GM19452 (cell line): ENCODE results near the gene ARRB1.

Source experiments
- ATAC-seq: cut with Tn5 transposase; IDR thresholded peaks from one replicate; pipeline ENCODE4 v1.9.1; 2021; ENCODE audit not compliant: unreplicated experiment

Gene ARRB1

DNA sequence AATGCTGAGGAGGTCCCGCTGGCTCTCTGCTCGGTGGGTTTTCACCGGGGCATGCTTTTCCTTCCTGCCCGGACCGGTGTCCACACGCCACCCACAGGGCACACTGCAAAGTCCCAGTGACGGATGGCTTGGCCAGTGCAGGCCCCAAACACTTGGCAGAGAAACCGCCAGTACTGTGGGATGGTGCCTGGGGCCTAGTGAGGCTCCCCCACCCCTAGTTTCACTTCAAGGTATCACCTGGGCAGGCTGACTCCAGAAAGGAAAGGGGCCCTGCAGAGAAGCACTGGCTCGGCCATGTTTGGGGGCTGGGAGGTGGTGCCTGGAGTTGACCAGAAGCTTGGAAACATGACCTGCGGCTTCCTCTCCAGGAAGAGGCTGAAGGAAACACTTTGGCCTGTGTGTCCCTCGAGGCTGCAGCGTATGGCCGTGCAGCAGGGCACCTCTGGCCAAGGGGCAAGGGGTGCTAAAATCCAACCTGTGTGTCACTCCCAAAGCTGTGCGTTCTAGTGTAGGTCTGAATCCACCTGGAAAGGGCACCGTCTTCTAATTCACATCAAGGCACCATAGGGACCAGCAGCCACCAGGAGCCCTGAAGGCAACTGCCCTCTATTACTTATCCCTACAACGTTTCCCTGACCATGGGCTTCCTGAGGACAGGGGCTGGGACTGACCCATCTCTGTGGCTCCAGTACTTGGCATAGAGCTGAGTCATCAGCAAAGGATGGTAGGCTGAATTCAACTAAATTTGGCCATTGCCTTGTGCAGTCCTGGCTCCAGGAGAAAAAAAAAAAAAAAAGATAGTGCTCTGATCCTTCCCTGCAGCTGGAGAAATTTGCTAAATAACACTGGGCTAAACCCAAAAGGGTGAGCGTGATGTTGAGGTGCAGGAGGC lies 88.3 kb downstream of the ARRB1 start:
- no peak for ATAC-seq

DNA sequence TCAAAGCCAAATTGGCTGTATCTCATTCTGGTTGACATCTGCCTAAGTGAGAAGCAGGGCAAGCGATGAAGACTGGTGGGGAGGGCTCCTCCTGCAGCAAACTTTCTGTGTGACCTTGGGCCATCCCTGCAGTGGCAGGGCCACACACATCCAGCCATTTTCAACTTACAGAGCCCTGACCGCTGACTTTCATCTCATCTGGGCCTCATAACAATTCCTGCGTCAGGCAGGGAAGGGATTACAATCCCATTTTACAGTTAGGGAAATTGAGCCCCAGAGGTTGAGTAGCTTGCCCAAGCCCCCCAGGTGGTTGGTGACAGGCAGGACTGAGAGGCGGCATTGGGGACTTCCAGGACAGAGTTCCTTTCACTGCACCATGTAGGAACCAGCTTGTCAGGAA lies 89.0 kb downstream of the ARRB1 start:
- ATAC-seq, result no peak

DNA sequence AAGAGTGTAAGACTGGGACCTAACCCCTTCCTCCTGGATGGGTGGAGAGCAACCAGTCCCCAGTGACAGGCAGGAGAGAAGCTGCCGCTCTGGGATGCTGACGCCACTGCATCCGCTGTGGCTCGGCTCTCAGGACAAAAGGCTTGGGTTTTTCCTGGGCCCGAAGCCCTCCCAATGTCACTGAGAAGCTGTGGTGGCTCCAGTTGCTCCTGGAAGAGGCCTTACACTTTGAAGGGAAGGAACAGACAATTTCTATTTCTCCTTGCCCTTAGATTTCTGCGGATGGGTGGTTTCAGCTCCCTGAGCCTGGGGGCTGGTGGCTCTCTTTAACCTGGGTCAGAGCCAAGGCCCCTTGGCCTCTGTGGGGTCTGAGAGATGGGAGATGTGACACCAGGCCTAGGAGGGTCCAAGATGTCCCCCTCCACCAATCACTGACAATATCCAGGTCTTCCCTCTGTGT lies 89.5 kb downstream of the ARRB1 start:
- no peak for ATAC-seq

DNA sequence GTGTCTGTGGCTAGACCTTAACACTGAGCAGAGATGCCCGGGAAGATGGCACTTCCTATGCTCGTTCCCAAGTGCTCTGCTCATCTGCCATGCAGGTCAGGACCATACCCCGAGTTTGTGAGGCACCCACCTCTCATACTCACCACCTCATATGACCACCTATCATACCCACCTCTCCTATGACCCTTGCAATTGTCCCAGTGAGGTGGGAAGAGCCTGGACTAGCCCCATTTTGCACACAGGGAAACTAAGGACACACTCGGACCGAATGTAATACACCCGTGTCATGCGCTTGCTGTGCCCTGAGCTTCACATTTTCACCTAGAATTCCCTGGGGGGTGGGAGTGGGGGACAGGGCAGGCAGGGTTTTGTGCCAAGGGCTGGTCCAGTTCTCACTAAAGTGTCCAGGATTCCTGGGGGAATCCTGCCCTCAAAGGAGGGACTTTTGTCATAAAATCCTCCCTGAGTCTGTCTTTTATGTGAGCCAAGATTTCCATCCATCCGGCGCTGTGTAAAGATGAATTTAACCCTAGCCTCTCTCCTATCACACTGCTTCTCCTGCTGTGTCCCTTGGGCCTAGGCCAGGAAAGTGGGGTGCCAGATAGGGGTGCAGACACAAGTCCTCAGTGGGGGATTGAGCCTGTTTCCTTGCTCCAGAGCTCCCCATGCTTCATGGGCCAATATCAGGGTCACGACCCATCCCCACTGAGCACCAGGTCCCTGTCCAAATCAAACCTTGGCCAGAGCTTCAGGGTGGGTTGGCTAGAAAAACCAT lies 90.9 kb downstream of the ARRB1 start:
- no peak for ATAC-seq

DNA sequence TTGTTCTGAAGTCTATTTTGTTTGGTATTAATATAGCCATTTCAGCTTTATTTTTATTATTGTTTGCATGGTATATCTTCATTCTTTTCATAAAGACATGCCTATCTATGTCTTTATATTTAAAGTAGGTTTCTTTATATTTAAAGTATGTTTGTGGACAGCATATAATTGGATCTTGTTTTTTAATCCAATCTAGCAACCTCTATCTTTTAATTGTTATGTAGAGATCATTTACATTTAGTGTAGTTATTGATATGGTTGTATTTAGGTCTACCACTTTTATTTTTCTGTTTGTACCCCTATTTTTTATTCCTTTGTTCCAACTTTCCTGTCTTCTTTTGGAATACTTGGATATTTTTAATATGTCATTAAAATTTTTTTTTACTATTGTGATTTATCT lies 97.1 kb downstream of the ARRB1 start:
- ATAC-seq, result no peak

DNA sequence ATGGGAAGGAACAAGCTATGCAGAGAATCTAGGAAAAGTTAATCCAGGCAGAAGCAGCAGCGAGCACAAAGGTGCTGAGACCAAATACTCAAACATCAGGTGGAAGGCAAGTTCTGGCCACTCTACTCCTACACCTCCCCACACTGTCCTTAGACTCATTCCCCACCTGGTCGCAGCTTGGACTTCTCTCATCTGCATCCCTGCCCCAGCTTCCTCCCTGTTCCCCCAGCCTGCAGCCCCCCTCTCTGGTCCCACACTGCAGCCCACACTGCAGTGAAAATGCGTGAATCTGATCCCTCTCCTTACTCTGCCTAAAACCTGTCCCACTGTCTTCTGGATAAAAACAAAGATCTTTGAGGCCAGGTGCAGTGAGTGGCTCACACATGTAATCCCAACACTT lies 101.8 kb downstream of the ARRB1 start:
- no peak for ATAC-seq

DNA sequence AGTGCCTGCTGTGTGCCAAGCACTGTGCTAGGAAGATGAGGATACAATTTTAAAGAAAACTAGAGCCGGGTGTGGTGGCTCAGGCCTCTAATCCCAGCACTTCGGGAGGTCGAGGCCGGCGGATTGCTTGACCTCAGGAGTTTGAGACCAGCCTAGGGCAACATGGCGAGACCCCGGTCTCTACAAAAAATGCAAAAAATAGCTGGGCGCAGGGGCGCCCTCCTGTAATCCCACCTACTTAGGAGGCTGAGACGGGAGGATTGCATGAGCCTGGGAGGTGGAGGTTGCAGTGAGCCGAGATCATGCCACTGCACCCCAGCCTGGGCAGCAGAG lies 102.6 kb downstream of the ARRB1 start:
- ATAC-seq, result no peak

DNA sequence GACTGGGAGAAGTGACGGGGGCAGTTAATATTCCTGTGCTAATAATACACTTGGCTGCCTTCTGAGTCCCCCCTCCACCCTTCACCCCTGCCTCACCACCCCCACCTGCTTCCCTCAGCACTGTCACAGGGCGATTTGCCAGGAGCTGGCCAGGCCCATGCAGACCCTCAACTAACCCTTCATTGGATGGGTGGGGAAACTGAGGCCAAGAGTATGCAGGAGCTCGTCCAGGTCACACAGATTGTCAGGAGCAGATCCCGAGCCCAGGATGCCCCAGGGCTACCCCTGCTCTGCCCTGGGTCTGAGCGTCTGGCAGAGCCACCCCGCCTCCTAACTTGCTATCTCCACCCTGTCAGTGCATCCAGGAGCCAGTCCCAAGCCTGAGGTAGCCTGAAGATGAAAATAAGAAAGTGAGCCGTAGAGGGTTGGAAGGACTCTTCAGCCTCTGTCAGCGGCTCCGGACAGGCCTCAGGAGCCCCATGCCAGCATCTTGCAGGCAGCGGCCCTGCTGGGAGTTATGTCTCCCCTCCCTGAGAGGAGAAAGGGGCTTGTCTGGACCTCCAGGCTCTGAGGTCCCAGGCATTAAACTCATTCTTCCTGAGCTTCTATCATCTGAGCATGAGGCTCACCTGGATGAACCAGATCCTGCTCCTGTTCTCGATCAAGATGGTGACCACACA lies 104.7 kb downstream of the ARRB1 start:
- ATAC-seq, result no peak

DNA sequence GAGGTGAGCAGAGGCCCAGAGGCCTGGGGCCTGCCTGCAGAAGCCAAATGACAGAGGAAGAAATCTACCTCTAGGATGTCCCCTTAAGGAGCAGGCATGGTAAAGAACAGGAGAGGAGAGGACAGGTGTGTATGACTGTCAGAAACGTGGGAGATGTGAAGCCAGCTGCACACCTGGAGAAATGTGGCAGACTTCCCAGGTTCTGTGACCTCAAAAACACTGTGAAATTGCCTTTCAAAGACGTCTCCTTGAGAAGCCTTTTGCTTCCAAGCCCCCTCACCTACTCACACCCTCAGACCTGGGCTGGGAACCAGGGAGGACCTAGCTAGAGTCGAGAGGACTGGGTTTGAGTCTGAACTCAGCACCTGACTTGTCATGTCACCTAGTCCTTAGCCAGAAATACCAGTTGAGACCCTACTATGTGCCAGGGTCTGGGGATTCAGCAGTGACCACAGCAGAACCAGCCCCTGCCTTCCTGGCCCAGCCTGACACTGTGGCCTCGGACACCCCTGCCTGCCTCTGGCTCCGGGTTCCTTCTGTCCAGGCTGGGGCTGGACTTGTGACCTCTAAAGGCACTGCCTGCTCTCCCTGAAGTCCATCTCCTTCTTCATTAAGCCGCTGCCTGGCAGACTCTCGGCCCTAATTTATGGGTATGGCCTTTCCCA lies 105.3 kb downstream of the ARRB1 start:
- no peak for ATAC-seq

DNA sequence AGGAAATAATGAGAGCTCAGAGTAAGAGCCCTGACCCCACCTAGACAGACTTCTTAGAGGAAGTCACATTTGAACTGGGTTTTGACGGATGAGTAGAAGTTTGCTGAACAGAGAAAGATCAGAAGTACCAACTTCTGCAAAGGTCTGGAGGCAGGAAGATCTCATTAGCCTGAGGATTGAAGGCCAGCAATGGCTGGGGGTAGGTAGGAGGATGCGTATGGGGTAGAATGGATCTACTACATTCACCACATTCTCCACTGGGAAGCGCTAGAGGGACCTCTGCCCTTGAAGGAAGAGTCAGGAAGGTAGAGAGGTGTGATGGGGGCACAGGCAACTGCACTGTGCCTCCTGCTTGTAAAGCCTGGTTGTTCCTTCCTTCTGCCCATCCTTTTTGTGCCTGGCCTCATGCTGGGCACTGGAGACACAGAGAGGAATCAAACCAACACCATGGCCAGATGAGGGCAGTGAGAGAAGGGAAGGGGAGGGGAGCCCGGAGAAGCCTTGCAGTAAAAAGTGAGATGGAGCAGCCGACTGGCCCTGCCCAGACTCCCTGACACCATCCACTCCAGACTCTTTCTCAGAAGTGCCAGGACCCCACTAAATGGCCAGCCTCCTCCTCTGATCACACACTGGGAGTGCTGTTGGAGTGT lies 106.0 kb downstream of the ARRB1 start:
- no peak for ATAC-seq

DNA sequence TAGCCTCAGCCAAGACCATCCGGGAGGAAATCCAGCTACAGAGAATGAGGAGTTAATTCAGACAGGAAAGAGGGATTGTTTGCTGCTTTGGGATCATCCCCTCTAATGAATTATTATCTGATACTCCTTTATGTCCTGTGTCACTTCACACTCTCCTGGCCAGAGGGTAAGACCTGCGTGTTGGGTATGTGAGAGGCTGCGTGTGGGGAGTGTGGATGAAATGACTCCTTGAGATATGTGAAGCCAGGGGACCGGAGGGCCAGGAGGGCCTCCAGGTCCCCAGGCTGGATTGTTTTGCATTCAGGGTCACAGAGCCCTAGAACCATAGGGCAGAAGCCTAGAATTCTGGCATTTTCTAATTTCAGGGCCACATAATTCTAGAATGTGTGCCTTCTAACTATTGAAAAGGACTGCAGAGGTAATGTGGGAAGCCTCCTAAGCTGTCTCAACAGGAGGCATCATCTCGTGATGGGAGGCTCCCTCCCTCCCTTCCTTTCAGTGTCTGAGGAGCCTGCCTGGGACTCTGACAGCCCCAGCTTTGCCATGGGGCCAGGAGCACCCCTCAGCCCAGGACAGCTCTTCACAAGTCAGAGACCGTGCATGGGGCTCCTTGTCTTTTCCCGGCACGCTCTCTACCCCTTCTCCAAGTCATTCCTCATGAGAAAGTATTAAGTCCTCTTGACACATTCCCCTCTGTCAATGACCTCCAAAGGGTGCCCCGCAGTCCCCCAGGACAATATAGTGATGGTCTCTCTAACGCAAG lies 107.2 kb downstream of the ARRB1 start:
- no peak for ATAC-seq

DNA sequence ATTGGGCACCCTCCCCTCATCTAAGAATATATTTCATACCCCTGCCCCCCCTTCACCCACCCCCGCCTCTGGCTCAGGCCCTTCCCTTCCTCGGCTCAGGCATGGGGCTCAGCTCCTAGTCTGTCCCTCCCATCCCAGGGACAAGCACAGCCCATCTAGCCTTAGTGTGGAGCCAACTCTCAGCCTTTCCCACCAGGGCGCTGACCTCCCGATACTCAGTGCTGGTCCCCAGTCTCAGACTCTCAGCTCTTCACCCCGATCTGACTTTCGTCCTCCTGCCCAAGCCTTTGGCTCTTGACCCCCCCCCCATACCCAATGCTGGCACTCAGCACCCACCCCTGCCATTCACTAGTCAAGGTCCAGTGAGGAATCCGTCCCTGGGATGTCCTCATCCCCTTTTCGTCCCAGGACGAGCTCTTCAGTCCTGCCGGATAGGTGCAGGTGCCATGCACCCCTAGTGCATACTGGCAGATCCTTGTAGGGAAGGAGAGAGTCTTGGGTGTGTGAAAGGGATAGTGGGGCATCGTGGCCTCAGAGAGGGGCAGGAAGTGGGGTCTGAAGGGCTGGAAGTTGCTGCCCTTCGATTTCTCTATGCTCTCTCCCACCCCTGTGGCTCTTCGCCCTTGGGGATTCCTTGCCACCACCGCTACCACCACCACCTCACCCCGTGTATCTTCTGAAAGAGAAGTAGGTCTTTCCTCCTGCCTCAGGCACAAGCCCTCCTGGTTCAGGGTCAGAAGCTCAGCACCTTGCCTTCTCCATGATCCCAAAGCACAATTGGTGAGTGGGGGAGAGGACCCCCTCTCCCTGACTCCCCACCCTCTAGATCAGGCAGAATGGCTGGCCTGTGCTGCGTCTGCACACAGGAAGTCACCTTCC lies 108.5 kb downstream of the ARRB1 start:
- no peak for ATAC-seq

DNA sequence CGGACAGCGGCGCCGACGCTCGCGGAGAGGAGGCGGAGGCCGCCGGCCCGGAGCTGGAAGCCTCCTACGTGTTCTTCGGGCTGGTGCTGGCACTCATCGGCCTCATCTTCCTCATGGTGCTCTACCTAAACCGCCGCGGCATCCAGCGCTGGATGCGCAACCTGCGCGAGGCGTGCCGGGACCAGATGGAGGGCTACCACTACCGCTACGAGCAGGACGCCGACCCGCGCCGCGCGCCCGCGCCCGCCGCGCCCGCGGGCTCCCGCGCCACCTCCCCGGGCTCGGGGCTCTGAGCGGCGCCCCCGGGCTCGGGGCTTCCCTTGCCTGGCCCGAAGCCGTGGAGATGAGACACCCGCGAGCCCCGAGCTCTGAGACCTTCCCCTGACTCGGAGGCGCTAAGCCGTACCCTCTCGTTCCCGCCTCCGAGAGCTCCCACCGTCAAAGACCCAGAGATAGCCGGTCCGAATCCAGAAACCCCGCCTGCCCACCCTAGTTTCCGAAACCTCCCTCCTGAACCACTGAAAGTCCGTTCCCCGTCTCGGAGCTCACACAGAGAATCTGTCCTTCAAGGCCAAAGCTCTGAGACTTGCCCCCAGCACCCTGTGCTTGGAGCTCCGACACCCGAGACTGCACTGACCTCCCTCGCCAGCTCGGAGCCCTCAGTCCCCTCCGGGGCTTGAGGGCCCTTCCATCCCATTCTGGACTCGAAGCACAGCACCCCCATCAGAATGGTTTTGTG lies 109.4 kb downstream of the ARRB1 start:
- ATAC-seq, result no peak

DNA sequence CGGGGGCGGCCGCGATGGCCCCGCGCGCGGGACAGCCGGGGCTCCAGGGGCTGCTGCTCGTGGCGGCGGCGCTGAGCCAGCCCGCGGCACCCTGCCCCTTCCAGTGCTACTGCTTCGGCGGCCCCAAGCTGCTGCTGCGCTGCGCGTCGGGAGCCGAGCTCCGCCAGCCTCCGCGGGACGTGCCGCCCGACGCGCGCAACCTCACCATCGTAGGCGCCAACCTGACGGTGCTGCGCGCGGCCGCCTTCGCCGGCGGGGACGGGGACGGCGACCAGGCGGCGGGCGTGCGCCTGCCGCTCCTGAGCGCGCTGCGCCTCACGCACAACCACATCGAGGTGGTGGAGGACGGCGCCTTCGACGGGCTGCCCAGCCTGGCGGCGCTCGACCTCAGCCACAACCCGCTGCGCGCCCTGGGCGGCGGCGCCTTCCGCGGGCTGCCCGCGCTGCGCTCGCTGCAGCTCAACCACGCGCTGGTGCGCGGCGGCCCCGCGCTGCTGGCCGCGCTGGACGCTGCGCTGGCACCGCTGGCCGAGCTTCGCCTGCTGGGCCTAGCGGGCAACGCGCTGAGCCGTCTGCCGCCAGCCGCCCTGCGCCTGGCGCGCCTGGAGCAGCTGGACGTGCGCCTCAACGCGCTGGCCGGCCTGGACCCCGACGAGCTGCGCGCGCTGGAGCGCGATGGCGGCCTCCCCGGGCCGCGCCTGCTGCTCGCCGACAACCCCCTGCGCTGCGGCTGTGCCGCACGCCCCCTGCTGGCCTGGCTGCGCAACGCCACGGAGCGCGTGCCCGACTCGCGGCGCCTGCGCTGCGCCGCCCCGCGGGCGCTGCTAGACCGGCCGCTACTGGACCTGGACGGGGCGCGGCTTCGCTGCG lies 110.2 kb downstream of the ARRB1 start:
- peak; percentile 91 for ATAC-seq

DNA sequence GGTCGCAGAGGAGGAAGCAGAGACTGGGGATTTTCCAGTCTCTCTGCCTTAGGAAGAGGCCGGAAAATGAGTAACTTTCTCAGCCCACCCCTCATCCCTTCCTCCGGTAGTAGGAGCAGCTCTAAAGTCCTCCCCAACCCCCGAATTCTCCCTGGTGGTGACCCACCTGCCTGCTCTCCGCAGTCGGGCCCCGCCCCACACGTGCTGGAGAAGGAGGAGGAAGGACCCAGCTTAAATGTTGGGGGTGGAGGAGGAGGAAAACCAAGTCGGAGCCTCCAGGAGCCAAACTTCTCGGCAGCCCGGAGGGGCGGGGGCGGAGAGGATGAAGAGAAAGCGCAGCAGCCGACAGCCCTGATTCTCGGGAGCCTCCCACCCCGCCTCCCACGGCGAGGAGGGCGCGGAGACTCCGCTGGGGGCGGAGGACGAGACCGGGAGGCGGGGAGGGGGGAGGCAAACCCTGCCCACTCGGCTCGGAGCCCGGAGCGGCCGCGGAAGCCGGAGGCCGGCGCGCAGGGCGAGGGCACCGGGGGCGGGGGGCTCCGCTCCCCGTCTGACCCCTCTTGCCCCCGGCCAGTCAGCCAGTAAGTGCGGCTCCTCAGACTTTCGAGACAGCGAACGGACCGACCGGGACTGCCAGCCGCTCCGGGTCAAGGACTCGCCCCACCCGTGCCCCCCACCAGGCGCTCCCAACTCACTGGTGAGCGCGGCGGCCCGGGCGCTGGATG lies 111.0 kb downstream of the ARRB1 start, which contains the start of gene TPBGL:
TSS of gene TPBGL (plus strand) at position 464 of the 725 bp plus-strand sequence. CDS start 276 bp downstream, outside the sequence.
- ATAC-seq, result no peak

DNA sequence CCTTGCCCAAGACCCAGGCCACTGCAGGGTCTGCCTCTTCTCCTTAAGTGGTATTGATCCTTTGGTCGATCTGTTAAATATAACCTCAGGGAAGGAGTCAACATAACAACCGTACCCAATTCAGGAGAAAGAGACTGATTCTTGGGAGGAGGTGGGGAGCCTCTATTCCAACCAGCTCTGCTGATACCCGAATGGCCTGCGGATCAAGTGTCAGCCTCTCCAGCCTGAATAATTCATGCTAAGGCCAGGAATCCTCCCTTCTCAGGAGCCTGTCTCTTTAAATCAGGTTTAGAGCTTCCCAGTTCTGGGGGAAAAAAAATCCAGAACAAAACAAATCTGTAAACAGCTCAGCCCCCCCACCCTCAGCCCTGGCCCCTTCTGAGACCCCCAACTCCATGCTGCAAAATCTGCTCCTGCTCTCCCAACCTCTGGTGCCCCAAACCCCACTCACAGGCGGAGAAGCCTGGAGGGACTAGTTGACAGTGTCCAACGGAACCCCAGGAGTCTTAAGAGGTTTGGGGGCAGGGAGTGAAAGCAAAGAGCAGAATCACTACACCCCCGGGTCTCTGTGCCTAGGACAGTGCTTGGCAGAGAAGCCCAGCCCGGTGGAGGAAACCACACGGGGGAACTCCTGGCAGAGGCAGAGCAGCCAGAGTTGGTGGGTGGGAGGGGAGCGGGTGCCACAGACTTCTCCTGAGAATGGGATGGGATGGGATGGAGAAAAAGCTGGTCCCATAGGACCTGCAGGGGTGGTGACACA lies 111.8 kb downstream of the ARRB1 start:
- ATAC-seq, result no peak
